OCI-LY3 (cell line): Measurements from ENCODE around the gene CNTNAP2.

Experiments used
- H2AFZ ChIP-seq: fragments of 200-600, 300-600 bp; shearing (Covaris generic); 2 replicates; pipeline ENCODE4 v1.6.0; 2014; ENCODE audit warnings: antibody characterized with exemption, low read depth, low read length
- H3K27ac ChIP-seq: fragments of 200-600, 300-600 bp; sonication (generic); 2 replicates; pipeline ENCODE4 v1.5.1; 2014; ENCODE audit warnings: mild to moderate bottlenecking, low read length, moderate library complexity, mixed read lengths
- H3K27me3 ChIP-seq: fragments of 200-600, 300-600 bp; sonication (generic); 2 replicates; pipeline ENCODE4 v1.6.1; 2014; ENCODE audit warnings: low read depth, low read length, mixed read lengths
- H3K36me3 ChIP-seq: fragments of 200-600, 300-600 bp; sonication (generic); replicated peaks from 2 replicates; pipeline ENCODE3; 2014; ENCODE audit warnings: low read depth, low read length, mixed read lengths
- H3K4me1 ChIP-seq: fragments of 300-600, 200-600 bp; sonication (generic); 2 replicates; pipeline ENCODE4 v1.6.1; 2014; ENCODE audit warnings: low read length, mixed read lengths
- H3K4me2 ChIP-seq: fragments of 200-600, 300-600 bp; sonication (generic); 2 replicates; pipeline ENCODE4 v1.6.1; 2014; ENCODE audit warnings: low read length, mixed read lengths
- H3K4me3 ChIP-seq: fragments of 300-600, 200-600 bp; sonication (generic); 2 replicates; pipeline ENCODE4 v1.5.1; 2014; ENCODE audit warnings: antibody characterized with exemption, mild to moderate bottlenecking, low read length, moderate library complexity
- H3K79me2 ChIP-seq: fragments of 300-600, 200-600 bp; shearing (Covaris generic); 2 replicates; pipeline ENCODE4 v1.6.1; 2014; ENCODE audit warnings: mild to moderate bottlenecking, low read length, mixed read lengths
- H3K9ac ChIP-seq: fragments of 300-600, 200-600 bp; shearing (Covaris generic); 2 replicates; pipeline ENCODE4 v1.6.0; 2014; ENCODE audit warnings: mild to moderate bottlenecking, low read length, moderate library complexity
- H3K9me3 ChIP-seq: fragments of 200-600, 300-600 bp; shearing (Covaris generic); 2 replicates; pipeline ENCODE4 v1.6.1; 2014; ENCODE audit warnings: low read length, mixed read lengths; ENCODE audit not compliant: insufficient read depth
- H4K20me1 ChIP-seq: fragments of 200-600, 300-600 bp; sonication (generic); 2 replicates; pipeline ENCODE4 v1.6.1; 2016; ENCODE audit warnings: low read length, mixed read lengths; ENCODE audit not compliant: insufficient read depth
- CTCF ChIP-seq: fragments of 200-600, 300-600 bp; sonication (generic); IDR thresholded peaks from 2 replicates; pipeline ENCODE4 v1.5.1; 2014; ENCODE audit warnings: antibody characterized with exemption, low read length, low read depth
- EZH2phosphoT487 ChIP-seq: fragments of 200-600 bp; shearing (Covaris generic); IDR thresholded peaks from 2 replicates; pipeline ENCODE4 v1.6.1; 2018; ENCODE audit warnings: antibody characterized with exemption, mixed run types, low read depth

The CNTNAP2 gene

GRCh38 chr7:147509541-147510200, 1393.1 kb downstream of the CNTNAP2 start:
- Histone ChIP-seq H4K20me1 (no peaks in the 10 kb centered on the region), H2AFZ (no peak overlapping the region), H3K4me2 (no peak overlapping the region), H3K4me3 (no peak overlapping the region), H3K79me2 (no peaks in the 10 kb centered on the region), H3K4me1 (no peaks in the 10 kb centered on the region), H3K27ac (no peak overlapping the region), H3K36me3 (no peaks in the 10 kb centered on the region), H3K27me3 (no peaks in the 10 kb centered on the region), H3K9ac (no peak overlapping the region), H3K9me3 (no peaks in the 10 kb centered on the region)
- TF ChIP-seq CTCF: no peak
- no peak for TF ChIP-seq EZH2phosphoT487

GRCh38 chr7:147510201-147510542, 1393.6 kb downstream of the CNTNAP2 start:
- Histone ChIP-seq H3K9ac (no peak overlapping the region), H2AFZ (no peak overlapping the region), H3K4me1 (no peaks in the 10 kb centered on the region), H3K4me2 (no peak overlapping the region), H3K36me3 (no peaks in the 10 kb centered on the region), H3K79me2 (no peaks in the 10 kb centered on the region), H3K4me3 (no peak overlapping the region), H3K9me3 (no peaks in the 10 kb centered on the region), H4K20me1 (no peaks in the 10 kb centered on the region), H3K27ac (no peak overlapping the region), H3K27me3 (no peaks in the 10 kb centered on the region)
- TF ChIP-seq EZH2phosphoT487: no peak

- no peaks in the 10 kb centered on the region for H3K36me3 ChIP-seq
- no peak overlapping the region for H3K4me3 ChIP-seq
- H3K79me2 ChIP-seq: no peaks in the 10 kb centered on the region
- H3K27ac ChIP-seq: no peak overlapping the region
- no peaks in the 10 kb centered on the region for H3K9me3 ChIP-seq
- H3K4me1 ChIP-seq: no peaks in the 10 kb centered on the region
- no peak overlapping the region for H2AFZ ChIP-seq
- H3K4me2 ChIP-seq: no peak overlapping the region
- H3K9ac ChIP-seq: no peak overlapping the region
- TF ChIP-seq EZH2phosphoT487 (no peak), CTCF (no peak)
- no peaks in the 10 kb centered on the region for H4K20me1 ChIP-seq
- H3K27me3 ChIP-seq: no peaks in the 10 kb centered on the region
These were observed 1394.3 kb downstream of the CNTNAP2 start for GRCh38 chr7:147510923-147511322.

GRCh38 chr7:147513451-147513850, 1396.8 kb downstream of the CNTNAP2 start:
- Histone ChIP-seq H3K36me3 (no peaks in the 10 kb centered on the region), H4K20me1 (no peaks in the 10 kb centered on the region), H3K4me3 (no peak overlapping the region), H3K4me2 (no peak overlapping the region), H3K27ac (no peak overlapping the region), H3K27me3 (no peaks in the 10 kb centered on the region), H3K9me3 (no peaks in the 10 kb centered on the region), H3K4me1 (no peaks in the 10 kb centered on the region), H3K9ac (no peak overlapping the region), H3K79me2 (no peaks in the 10 kb centered on the region), H2AFZ (no peak overlapping the region)
- TF ChIP-seq EZH2phosphoT487 (no peak), CTCF (no peak)

GRCh38 chr7:147516391-147516790, 1399.8 kb downstream of the CNTNAP2 start:
- no peaks in the 10 kb centered on the region for H3K79me2 ChIP-seq
- H3K9me3 ChIP-seq: no peaks in the 10 kb centered on the region
- TF ChIP-seq EZH2phosphoT487 (no peak), CTCF (no peak)
- H4K20me1 ChIP-seq: no peaks in the 10 kb centered on the region
- no peaks in the 10 kb centered on the region for H3K27me3 ChIP-seq
- H3K4me1 ChIP-seq: no peaks in the 10 kb centered on the region
- no peak overlapping the region for H3K9ac ChIP-seq
- H3K4me3 ChIP-seq: no peak overlapping the region
- H2AFZ ChIP-seq: no peak overlapping the region
- H3K27ac ChIP-seq: no peak overlapping the region
- no peaks in the 10 kb centered on the region for H3K36me3 ChIP-seq
- no peak overlapping the region for H3K4me2 ChIP-seq
